ENCODE results near the gene SORCS2. TPM values are rescaled to one million over a fixed set of nuclear protein-coding genes. Genes with fewer than 3 reads are reported as not detected.

The SORCS2 gene
- total RNA-seq, 1 donor from 2014 or later, result 7.1 TPM

DNA sequence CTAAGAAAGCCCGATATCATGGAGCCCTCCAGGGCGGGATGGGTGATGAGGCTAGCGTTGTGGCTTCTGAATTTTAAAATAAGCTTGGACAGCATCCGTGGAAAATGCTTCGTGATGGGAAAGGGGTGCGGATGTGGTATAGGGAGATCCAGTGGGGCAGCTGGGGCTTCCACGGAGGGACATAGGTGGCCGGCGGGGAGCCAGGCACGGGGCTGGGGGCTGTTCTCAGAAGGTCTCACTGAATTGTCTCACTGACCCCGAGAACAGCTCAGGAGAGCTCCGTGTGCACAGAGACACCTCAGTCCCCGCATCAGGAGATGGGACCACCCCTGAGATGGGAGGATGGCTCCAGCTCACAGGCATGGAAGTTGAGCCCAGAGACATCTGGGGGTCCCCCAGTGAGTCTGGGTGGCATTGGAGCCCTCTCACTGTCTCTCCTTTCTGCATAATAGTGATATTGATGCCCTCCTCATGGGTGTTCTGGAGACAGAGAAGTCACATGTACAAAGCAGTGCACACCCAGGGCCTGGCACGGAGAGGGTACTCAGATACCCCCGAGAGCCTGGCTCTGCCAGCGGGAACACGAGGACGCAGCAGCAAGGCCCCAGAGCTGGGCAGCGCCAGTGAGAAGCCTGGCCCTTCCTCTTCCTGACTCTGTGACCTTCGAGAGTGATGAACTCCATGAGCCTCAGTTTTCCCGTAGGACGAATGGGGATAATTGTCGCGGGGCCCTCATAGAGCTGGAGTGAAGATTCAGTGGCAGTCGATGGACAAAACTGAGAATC lies 313.0 kb downstream of the SORCS2 start:
- Mint-ChIP-seq H3K9me3 (no peaks in the 10 kb centered on the region), H3K4me1 (no peaks in the 10 kb centered on the region), H3K36me3 (no peaks in the 10 kb centered on the region), H3K4me3 (no peak overlapping the region), H3K27ac (no peak overlapping the region), H3K27me3 (ENCODE audit: low read depth) (peaks cover 14% of the 10 kb centered on the region)
- no peak for DNase-seq (ENCODE audit: low spot score in 2 of 2, unreplicated experiment in 2 of 2)
- TF ChIP-seq, protein P1, sequence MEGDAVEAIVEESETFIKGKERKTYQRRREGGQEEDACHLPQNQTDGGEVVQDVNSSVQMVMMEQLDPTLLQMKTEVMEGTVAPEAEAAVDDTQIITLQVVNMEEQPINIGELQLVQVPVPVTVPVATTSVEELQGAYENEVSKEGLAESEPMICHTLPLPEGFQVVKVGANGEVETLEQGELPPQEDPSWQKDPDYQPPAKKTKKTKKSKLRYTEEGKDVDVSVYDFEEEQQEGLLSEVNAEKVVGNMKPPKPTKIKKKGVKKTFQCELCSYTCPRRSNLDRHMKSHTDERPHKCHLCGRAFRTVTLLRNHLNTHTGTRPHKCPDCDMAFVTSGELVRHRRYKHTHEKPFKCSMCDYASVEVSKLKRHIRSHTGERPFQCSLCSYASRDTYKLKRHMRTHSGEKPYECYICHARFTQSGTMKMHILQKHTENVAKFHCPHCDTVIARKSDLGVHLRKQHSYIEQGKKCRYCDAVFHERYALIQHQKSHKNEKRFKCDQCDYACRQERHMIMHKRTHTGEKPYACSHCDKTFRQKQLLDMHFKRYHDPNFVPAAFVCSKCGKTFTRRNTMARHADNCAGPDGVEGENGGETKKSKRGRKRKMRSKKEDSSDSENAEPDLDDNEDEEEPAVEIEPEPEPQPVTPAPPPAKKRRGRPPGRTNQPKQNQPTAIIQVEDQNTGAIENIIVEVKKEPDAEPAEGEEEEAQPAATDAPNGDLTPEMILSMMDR (IDR thresholded peaks at IDR 0.05; ENCODE audit: unreplicated experiment), result no peak

DNA sequence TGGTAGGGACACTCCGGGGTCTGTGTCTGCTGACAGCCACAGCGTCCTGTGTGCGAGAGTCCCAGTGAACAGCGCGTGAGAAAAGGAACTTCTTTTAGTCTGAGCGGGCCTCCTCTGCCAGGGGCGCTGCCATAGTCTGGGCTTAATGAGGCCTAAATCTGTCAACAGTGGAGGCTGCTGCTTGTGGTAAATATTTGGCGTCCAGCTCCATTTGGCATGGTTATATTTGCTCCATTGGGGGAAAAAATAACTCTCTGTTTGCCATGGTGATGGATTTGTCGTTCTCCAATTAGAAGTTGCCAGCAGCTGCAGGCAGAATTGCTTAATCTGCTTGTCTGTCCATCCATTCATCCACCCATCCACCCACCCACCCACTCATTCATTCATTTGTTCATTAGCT lies 313.8 kb downstream of the SORCS2 start:
- no peaks in the 10 kb centered on the region for H3K36me3 Mint-ChIP-seq
- H3K9me3 Mint-ChIP-seq, result no peaks in the 10 kb centered on the region
- no peak overlapping the region for H3K27ac Mint-ChIP-seq
- no peak for DNase-seq (ENCODE audit: low spot score in 2 of 2, unreplicated experiment in 2 of 2)
- peaks cover 14% of the 10 kb centered on the region for H3K27me3 Mint-ChIP-seq (ENCODE audit: low read depth)
- TF ChIP-seq, protein P1 (IDR thresholded peaks at IDR 0.05; ENCODE audit: unreplicated experiment), result no peak
- H3K4me3 Mint-ChIP-seq, result no peak overlapping the region
- H3K4me1 Mint-ChIP-seq, result peaks cover 5% of the 10 kb centered on the region

DNA sequence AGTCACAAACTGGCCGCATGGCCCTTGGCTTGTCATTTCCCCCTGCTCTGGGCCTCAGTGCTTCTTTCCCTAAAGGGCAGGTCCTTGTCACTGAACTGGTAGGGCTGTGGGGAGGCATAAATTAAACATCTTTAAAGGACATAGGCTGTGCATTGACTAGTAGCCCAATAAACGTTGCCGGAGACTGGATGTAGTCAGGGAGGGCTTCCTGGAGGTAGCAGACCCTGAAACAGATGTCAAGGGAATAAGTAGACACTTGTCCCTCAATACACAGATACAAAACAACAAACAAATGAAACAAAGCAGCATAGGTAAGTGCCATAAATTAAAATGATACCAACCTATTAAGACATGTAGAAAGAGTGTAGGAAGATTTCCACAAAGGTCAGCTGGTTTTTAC lies 314.2 kb downstream of the SORCS2 start:
- Mint-ChIP-seq H3K27me3 (ENCODE audit: low read depth) (peaks cover 14% of the 10 kb centered on the region), H3K4me1 (peaks cover 10% of the 10 kb centered on the region), H3K9me3 (no peaks in the 10 kb centered on the region), H3K4me3 (no peak overlapping the region), H3K27ac (no peak overlapping the region), H3K36me3 (no peaks in the 10 kb centered on the region)
- TF ChIP-seq, protein P1 (IDR thresholded peaks at IDR 0.05; ENCODE audit: unreplicated experiment), result no peak
- no peak for DNase-seq (ENCODE audit: low spot score in 2 of 2, unreplicated experiment in 2 of 2)

DNA sequence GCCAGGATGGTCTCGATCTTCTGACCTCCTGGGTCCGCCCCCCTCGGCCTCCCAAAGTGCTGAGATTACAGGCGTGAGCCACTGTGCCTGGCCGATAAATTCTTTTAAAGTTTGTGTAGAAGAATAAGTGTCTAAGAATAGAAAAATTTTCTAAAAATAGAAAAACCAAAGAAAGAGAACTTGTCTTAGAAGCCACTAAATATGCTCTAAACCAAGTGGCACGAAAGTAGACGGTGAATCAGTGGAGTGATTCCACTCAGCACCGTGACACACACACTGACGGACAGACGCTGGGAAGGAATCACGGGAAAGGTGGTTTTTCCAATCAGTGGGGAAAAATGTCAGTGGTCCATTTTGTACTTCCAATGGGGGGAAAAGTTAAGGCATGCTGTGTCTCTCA lies 315.0 kb downstream of the SORCS2 start:
- TF ChIP-seq, protein P1 (IDR thresholded peaks at IDR 0.05; ENCODE audit: unreplicated experiment), result no peak
- DNase-seq (ENCODE audit: low spot score in 2 of 2, unreplicated experiment in 2 of 2), result no peak
- Mint-ChIP-seq H3K27me3 (ENCODE audit: low read depth) (peaks cover 10% of the 10 kb centered on the region), H3K4me1 (peaks cover 15% of the 10 kb centered on the region), H3K27ac (no peak overlapping the region), H3K9me3 (no peaks in the 10 kb centered on the region), H3K36me3 (no peaks in the 10 kb centered on the region), H3K4me3 (no peak overlapping the region)

DNA sequence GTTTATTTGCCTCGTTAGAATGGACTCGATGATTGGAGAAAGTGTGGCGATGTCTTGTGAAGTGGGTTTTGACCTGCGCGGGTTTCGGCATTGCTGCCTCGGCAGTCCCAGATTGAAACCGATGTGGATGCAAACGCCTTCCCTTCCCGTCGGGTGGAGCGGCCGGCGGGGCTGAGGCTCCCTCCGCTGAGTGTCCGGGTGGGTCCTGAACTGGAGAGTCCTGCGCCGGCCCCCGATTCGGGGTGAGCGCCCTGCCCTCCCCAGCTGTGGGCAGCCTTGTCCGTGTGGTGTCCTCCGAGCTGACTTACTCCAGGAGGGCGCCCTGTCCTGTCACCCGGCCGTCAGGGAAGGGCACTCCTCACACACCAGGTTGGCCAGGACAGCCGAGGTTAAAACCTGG lies 317.7 kb downstream of the SORCS2 start:
- H3K36me3 Mint-ChIP-seq, result no peaks in the 10 kb centered on the region
- DNase-seq (ENCODE audit: low spot score in 2 of 2, unreplicated experiment in 2 of 2), result no peak
- H3K9me3 Mint-ChIP-seq, result no peaks in the 10 kb centered on the region
- peaks cover 6% of the 10 kb centered on the region for H3K27me3 Mint-ChIP-seq (ENCODE audit: low read depth)
- no peak overlapping the region for H3K4me3 Mint-ChIP-seq
- H3K27ac Mint-ChIP-seq, result no peak overlapping the region
- TF ChIP-seq, protein P1 (IDR thresholded peaks at IDR 0.05; ENCODE audit: unreplicated experiment), result no peak
- peaks cover 23% of the 10 kb centered on the region for H3K4me1 Mint-ChIP-seq

Data from mesothelial cell of epicardium (in vitro differentiated cells).